GM18951 (cell line): Measurements from ENCODE around the gene SYNE1.
"Not testable (repeated sequence)": the region's sequence is repeated elsewhere in the genome, so short reads cannot be mapped to it uniquely, and the experiment has no call there.

Experiments
- POLR2A ChIP-seq: IDR thresholded peaks from 4 replicates; pipeline ENCODE4 v1.6.1; 2011; ENCODE audit warnings: mild to moderate bottlenecking; ENCODE audit not compliant: insufficient read length, insufficient read depth; ENCODE audit errors: extremely low read depth
- in situ Hi-C: fragments of 300-500 bp; cut with MboI; formaldehyde crosslinking; loops from one replicate; pipeline ENCODE4 v1.12.0; 2022; ENCODE audit warnings: low sequenced_read_pairs, mixed read lengths, inconsistent platforms; ENCODE audit not compliant: unreplicated experiment

SYNE1 gene

GRCh38 chr6:152160346-152160745, 476.8 kb downstream of the SYNE1 start:
- no peak for TF ChIP-seq POLR2A
- in situ Hi-C loops = no loop called here

DNA sequence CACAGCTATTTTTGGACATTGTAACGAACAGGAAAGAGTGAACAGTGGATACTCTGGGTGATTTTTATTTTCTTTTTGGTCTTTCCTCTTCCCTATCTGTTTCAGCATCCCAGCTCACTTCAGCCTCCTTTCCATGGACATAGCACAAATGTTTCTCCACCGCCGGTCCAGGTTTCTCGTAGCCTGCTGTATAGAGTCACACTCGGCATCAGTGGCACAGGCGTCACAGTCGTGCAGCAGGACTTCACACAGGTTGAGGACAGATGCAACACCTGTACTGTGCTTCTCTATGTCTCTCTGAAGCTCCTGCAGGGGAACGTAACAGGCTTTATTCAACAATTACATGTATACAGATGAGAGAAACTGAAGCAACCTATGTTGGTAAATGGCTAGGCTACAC, 481.4 kb downstream of the SYNE1 start:
- TF ChIP-seq POLR2A = no peak

GRCh38 chr6:152154559-152155356, 482.4 kb downstream of the SYNE1 start:
- no peak for TF ChIP-seq POLR2A
- in situ Hi-C loops = no loop called here

More for the DNA sequence above, 481.4 kb downstream of the SYNE1 start:
- in situ Hi-C loops = no loop called here

GRCh38 chr6:152151920-152152319, 485.2 kb downstream of the SYNE1 start:
- in situ Hi-C loops = no loop called here
- TF ChIP-seq POLR2A = no peak

- TF ChIP-seq POLR2A = no peak
- in situ Hi-C loops = no loop called here
These were observed 487.0 kb downstream of the SYNE1 start for GRCh38 chr6:152150196-152150595.

DNA sequence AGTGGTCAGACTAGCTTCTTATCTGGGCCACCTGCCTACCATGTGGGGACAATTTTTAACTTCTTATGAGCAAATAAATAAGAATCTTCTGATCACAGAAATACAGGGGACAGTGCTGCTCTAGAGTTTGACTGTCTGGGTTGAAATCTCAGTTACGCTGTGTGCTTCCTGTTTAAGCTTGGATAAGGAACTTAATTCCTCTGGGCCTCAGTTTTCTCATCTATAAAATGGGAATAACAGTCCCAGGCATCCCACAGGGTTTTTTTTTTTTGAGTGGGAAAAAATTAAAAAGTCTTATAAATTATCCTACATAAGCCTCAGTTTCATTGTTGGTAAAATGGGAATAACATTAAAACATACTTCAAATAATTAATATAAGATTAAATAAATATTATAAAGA, 488.8 kb downstream of the SYNE1 start:
- TF ChIP-seq POLR2A = no peak
- in situ Hi-C loops = no loop called here

DNA sequence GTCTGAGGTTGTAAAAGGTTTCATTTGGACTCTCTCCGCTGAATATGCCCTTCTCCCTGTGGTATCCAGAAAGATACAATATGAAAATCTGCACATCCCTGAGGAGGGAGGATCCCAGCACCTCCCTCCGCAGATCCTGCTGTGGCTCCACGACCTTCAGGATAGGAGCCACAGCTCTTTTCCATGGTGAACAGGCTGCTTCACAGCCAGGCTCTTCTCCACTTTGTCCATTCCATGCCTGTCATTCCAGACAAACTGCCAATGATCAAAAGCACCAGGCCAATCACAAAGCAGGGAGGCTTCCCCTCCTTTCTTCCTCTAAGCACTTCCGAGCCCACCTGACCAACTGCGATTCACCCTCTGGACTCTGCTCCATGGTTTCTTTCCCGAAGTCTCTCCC, 489.9 kb downstream of the SYNE1 start:
- in situ Hi-C loops = no loop called here
- no peak for TF ChIP-seq POLR2A

DNA sequence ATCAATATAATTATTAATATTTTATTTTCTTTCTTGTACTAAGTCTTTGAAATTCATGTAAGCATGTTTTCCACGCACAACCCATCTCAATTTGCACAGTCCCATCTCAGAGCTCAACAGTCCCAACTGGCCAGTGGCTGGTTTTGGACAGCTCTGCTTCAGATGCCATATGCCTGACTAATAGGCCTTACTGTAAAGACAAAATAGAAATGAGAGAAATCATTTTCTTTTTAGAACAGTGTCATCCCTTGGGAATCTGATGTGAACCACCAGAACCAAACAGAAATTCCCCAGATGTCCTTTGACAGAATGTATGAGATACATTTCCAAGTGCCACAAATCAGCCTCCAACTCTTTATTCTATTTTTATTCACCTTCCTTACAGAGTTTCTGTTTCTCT, 490.8 kb downstream of the SYNE1 start:
- in situ Hi-C loops = no loop called here
- no peak for TF ChIP-seq POLR2A

- no peak for TF ChIP-seq POLR2A
These were observed 493.8 kb downstream of the SYNE1 start for GRCh38 chr6:152143359-152143758.

DNA sequence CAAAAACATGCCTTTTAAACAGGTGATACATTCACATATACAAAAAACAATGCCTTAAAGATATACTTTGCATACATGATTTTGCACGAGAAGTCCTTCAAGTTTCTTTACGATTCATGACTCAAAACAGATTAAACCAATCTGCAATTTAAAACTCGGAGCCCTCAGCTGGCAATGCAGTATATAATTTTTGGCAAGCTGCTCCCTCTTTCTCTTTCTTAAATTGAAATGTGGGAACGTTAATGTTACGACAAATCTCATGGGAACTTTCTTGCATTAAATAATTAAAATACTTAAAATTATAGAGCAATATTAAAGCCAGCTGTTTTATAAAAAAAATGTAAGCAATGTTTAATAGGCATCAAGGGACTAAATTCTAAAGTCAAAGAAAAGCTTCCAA, 495.1 kb downstream of the SYNE1 start:
- TF ChIP-seq POLR2A = no peak
- in situ Hi-C loops = no loop called here

More at GRCh38 chr6:152143359-152143758, 493.8 kb downstream of the SYNE1 start:
- in situ Hi-C loops = no loop called here

DNA sequence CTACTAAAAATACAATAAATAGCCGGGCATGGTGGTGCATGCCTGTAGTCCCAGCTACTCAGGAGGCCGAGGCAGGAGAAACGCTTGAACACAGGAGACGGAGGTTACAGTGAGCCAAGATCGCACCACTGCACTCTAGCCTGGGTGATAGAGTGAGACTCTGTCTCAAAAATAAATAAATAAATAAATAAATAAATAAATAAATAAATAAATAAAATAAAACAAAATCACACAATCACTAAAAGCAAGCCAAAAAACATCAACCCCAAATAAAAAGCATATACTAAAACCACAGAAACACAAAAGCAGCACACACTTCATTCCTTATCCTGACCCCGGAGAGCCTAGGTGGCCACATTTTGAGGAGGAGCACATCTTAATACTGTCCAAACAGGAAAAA, 498.8 kb downstream of the SYNE1 start:
- in situ Hi-C loops = not testable (repeated sequence)

DNA sequence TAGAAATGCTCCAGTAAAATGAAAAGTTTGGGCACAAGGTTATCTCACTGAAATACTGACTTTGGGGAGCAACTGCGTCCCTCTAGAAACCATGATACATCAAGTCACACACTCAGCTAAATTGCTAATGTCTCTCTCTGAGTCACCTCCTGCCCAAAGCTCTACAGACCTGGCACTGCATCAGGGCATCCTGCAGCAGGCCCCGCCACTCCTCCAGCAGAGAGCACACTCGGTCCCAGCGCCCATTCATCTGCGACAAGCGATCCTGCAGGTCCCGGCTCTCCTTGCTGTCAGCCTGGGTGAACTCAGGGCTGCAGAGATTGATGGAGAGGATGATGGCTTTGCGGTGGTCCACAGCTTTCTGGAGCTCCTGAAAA, 500.7 kb downstream of the SYNE1 start:
- no peak for TF ChIP-seq POLR2A
- in situ Hi-C loops = no loop called here

DNA sequence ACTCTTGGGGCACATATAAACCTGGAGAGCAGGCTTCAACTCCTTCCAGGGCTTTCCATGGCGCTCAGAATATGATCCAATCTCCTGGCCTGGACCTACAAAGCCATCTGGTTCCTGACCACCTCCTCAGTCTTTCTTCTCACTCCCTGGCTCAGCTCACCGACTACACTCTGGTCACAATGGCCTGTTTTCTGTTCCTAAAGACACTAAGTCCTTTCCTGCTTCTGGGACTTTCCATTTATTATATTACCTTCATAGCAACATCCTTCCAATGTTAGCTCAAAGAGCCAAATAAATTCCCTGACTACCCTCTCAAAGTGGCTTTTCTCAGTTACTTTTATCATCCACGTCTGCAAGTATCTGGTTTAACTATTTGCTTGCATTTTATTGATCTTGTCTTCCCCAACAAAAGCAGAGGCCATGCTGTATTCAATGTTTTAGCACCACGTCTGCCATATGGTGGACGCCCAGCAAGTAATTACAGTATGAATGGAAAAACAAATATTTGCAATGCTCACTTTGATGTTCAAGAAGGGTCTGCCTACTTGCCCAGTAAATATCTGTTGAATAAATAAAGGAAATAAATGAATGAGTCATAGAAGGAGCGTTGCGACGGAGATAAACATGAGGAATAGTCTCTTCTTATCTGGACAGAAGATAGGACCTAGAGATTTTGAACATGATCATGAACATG, 501.3 kb downstream of the SYNE1 start:
- no peak for TF ChIP-seq POLR2A
- in situ Hi-C loops = no loop called here

- no peak for TF ChIP-seq POLR2A
- in situ Hi-C loops = no loop called here
These were observed 506.7 kb downstream of the SYNE1 start for GRCh38 chr6:152130441-152130840.

GRCh38 chr6:152129691-152130151, 507.4 kb downstream of the SYNE1 start:
- in situ Hi-C loops = no loop called here
- no peak for TF ChIP-seq POLR2A
